Hepatocyte (in vitro differentiated cells): ENCODE measurements around the gene CMTM4. TPM values are rescaled to one million over a fixed set of nuclear protein-coding genes. Genes with fewer than 3 reads are reported as not detected.
A peak's percentile ranks its signal among the peaks of the same experiment; 100 is the strongest.

Experiments
- DNase-seq: peaks from one replicate; pipeline ENCODE4 v3.0.0-alpha.2; 2016; ENCODE audit warnings: low spot score
- H2AFZ ChIP-seq: fragments of 200-600 bp; sonication (generic); 2 replicates; pipeline ENCODE4 v1.6.0; 2016; ENCODE audit warnings: antibody characterized with exemption, mild to moderate bottlenecking
- H3K27ac ChIP-seq: fragments of 200-600 bp; sonication (generic); 2 replicates; pipeline ENCODE4 v1.5.1; 2016; ENCODE audit warnings: mild to moderate bottlenecking
- H3K27me3 ChIP-seq: fragments of 200-600 bp; sonication (generic); 2 replicates; pipeline ENCODE4 v1.6.1; 2016
- H3K36me3 ChIP-seq: fragments of 200-600 bp; sonication (generic); replicated peaks from 2 replicates; pipeline ENCODE4 v1.5.1; 2016; ENCODE audit warnings: low read depth; ENCODE audit not compliant: insufficient read depth
- H3K4me1 ChIP-seq: fragments of 200-600 bp; sonication (generic); 2 replicates; pipeline ENCODE4 v1.5.1; 2016; ENCODE audit warnings: mild to moderate bottlenecking, moderate library complexity; ENCODE audit not compliant: insufficient read depth
- H3K4me2 ChIP-seq: fragments of 200-600 bp; sonication (generic); 2 replicates; pipeline ENCODE4 v1.6.0; 2016
- H3K4me3 ChIP-seq: fragments of 200-600 bp; sonication (generic); 2 replicates; pipeline ENCODE4 v1.5.1; 2016; ENCODE audit warnings: mild to moderate bottlenecking
- H3K79me2 ChIP-seq: fragments of 200-600 bp; sonication (generic); 2 replicates; pipeline ENCODE4 v1.6.0; 2017; ENCODE audit warnings: mild to moderate bottlenecking
- H3K9me2 ChIP-seq: fragments of 200-600 bp; sonication (generic); replicated peaks from 2 replicates; pipeline ENCODE4 v1.6.0; 2017; ENCODE audit warnings: mild to moderate bottlenecking; ENCODE audit not compliant: insufficient read depth
- H3K9me3 ChIP-seq: fragments of 200-600 bp; sonication (generic); 2 replicates; pipeline ENCODE4 v1.5.1; 2016; ENCODE audit warnings: low read depth, mild to moderate bottlenecking
- H4K20me1 ChIP-seq: fragments of 200-600 bp; sonication (generic); 2 replicates; pipeline ENCODE4 v1.6.0; 2016; ENCODE audit warnings: mild to moderate bottlenecking; ENCODE audit not compliant: insufficient read depth, poor library complexity, severe bottlenecking
- CTCF ChIP-seq: fragments of 200-600 bp; sonication (generic); IDR thresholded peaks from 2 replicates; pipeline ENCODE4 v1.5.1; 2016; ENCODE audit warnings: antibody characterized with exemption, mild to moderate bottlenecking; ENCODE audit not compliant: poor library complexity
- EZH2 ChIP-seq: fragments of 200-600 bp; sonication (generic); IDR thresholded peaks from 2 replicates; pipeline ENCODE4 v1.6.1; 2016; ENCODE audit warnings: antibody characterized with exemption, mild to moderate bottlenecking, borderline replicate concordance
- EZH2phosphoT487 ChIP-seq: fragments of 200-600 bp; sonication (generic); IDR thresholded peaks from one replicate; pipeline ENCODE4 v1.6.1; 2018; ENCODE audit warnings: antibody characterized with exemption, mild to moderate bottlenecking, low read depth, moderate library complexity; ENCODE audit not compliant: unreplicated experiment, severe bottlenecking
- WGBS: methylation state at CpG from one replicate; pipeline ENCODE4 v1.1.6; 2016; ENCODE audit warnings: low lambda C conversion rate; ENCODE audit errors: missing lambda C conversion rate; 5-methylcytosine and 5-hydroxymethylcytosine counted together
- polyA plus RNA-seq: library from polyadenylated mRNA; unstranded; fragments of >200 nt; fragmentation: Nextera tagmentation; extraction: Ambion mirVana; gene quantifications from 2 replicates; pipeline ENCODE4 v1.2.1, GENCODE V29; 2016
- total RNA-seq: library from RNA; depleted of rRNA; stranded (reverse); fragments of >200 nt; gene quantifications from 2 replicates; pipeline ENCODE4 v1.2.3, GENCODE V29; 2014

The CMTM4 gene
- total and polyA plus RNA-seq, 2 experiments from 2014 or later = 19.2 to 77.9 TPM

GRCh38 chr16:66641387-66641786, 55.2 kb downstream of the CMTM4 start:
- Histone ChIP-seq H3K79me2 (peaks cover 66% of the 10 kb centered on the region), H3K4me3 (no peak overlapping the region), H2AFZ (no peak overlapping the region), H3K36me3 (no peaks in the 10 kb centered on the region), H3K4me1 (no peaks in the 10 kb centered on the region), H4K20me1 (no peaks in the 10 kb centered on the region), H3K27me3 (no peaks in the 10 kb centered on the region), H3K4me2 (no peak overlapping the region), H3K9me2 (no peaks in the 10 kb centered on the region), H3K9me3 (no peaks in the 10 kb centered on the region), H3K27ac (no peak overlapping the region)
- TF ChIP-seq EZH2phosphoT487 (no peak), EZH2 (no peak), CTCF (no peak)
- WGBS = 86% methylated on average over 1 of the region's 1 CpG
- no peak for DNase-seq

- Histone ChIP-seq H3K4me2 (no peak overlapping the region), H3K9me3 (no peaks in the 10 kb centered on the region), H4K20me1 (no peaks in the 10 kb centered on the region), H2AFZ (no peak overlapping the region), H3K79me2 (peaks cover 61% of the 10 kb centered on the region), H3K36me3 (no peaks in the 10 kb centered on the region), H3K27me3 (no peaks in the 10 kb centered on the region), H3K9me2 (no peaks in the 10 kb centered on the region), H3K4me3 (no peak overlapping the region), H3K27ac (no peak overlapping the region), H3K4me1 (no peaks in the 10 kb centered on the region)
- 94% methylated on average over 3 of the region's 3 CpGs for WGBS
- TF ChIP-seq EZH2 (no peak), CTCF (no peak), EZH2phosphoT487 (no peak)
- DNase-seq = no peak
Observed at GRCh38 chr16:66640724-66641314, 55.7 kb downstream of the CMTM4 start.

- Histone ChIP-seq H3K4me3 (no peak overlapping the region), H3K27me3 (no peaks in the 10 kb centered on the region), H3K4me2 (no peak overlapping the region), H3K9me2 (no peaks in the 10 kb centered on the region), H4K20me1 (no peaks in the 10 kb centered on the region), H3K4me1 (no peaks in the 10 kb centered on the region), H3K36me3 (no peaks in the 10 kb centered on the region), H2AFZ (no peak overlapping the region), H3K79me2 (peaks cover 47% of the 10 kb centered on the region), H3K27ac (peak overlapping the region; percentile 37), H3K9me3 (no peaks in the 10 kb centered on the region)
- TF ChIP-seq EZH2phosphoT487 (no peak), CTCF (no peak), EZH2 (no peak)
- DNase-seq = no peak
- 78% methylated on average over 6 of the region's 6 CpGs for WGBS
Observed at GRCh38 chr16:66639091-66639885, 57.3 kb downstream of the CMTM4 start.
